GM18498 (cell line): ENCODE data around the gene THSD1.

Experiments used
- ATAC-seq: cut with Tn5 transposase; IDR thresholded peaks from one replicate; pipeline ENCODE4 v1.9.1; 2021; ENCODE audit warnings: mild to moderate bottlenecking, moderate library complexity; ENCODE audit not compliant: unreplicated experiment

The THSD1 gene

DNA sequence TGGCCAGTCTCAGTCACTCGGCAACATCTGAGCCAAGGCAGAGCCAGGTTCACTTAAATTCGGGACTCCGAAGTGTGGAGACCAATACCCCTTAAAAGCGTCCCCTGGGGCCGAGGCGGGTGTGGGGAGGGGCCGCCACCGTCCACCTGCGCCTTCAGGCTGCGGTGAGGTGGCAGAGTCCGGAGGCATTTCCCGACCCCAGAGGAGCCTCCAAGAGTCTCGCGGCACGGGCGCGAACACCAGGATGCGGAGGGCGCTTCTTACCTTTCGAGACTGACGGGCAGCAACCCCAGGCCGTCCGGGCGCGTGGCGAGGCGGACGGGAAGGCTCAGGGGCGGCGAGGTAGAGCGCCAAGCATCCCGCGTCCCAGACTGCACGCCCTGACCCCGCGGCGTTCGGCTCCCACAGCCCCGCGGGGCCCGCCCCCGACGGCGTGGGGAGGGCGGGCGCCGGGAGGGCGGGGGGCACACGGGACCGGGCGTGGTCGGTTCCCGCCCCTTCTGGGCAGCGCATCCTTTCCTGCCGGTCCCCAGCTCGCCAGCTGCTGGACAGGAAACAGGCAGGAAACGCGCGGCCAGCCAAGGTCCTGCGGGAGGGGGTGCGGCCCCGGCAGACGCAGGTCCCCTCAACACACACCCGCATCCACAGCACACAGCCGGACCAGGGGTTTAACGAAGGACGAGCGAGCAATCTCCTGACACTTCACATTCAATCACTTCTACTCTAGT lies at the start of gene THSD1:
Gene THSD1 (minus strand): TSS at position 406 of the 728 bp plus-strand sequence. CDS start 3,572 bp downstream, outside the sequence.
- ATAC-seq: peak; percentile 76

GRCh38 chr13:52455677-52456041 lies 49.7 kb upstream of the THSD1 start:
- peak; percentile 36 for ATAC-seq

- peak; percentile 79 for ATAC-seq
Observed at GRCh38 chr13:52454820-52455676, 49.1 kb upstream of the THSD1 start, which contains the start of gene CKAP2. TSS of gene CKAP2 (plus strand) at chr13:52455478. CDS start at chr13:52455557, 79 bp downstream.

DNA sequence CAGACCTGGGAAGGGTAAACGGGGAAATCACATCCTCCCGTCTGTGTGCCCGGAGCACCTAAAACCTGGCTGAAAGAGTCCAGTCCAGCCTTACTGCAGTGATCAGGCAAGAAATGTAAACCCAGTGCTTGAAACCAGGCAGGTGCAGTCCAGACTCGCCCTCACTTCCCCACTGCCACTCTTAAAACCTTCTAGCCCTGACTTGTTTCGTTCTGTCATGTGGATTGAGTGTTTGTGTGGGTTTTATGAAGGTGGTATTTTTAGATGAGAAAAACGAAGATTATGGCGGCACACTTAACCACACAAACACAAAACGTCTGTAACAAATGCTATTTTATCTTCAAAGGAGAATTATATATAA lies 48.5 kb upstream of the THSD1 start:
- ATAC-seq: peak; percentile 38

DNA sequence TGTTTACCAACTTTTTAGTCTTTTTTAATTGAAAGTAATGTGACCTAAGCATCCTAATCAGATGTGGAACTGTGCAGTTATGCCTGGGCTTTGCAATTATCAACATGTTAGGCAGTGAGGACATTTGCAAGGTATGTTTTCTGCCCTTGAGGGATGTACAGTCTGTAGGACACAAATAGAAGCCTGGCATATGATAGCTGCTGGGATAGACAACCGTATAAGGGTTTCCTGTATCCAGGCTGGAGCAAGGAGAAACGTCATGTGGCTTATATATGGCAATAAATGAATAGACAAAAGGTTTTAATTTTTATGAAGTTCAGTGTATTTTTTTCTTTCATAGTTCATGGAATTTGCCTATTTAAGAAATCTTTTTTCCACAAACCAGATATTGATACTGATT lies 46.5 kb upstream of the THSD1 start:
- no peak for ATAC-seq

GRCh38 chr13:52451135-52451804 lies 45.3 kb upstream of the THSD1 start:
- no peak for ATAC-seq

- ATAC-seq: no peak
Observed at GRCh38 chr13:52450793-52451116, 44.8 kb upstream of the THSD1 start.

GRCh38 chr13:52450012-52450792 lies 44.2 kb upstream of the THSD1 start, which contains the start of gene VPS36:
TSS of gene VPS36 (minus strand) at chr13:52450634. CDS start at chr13:52450594, 40 bp downstream.
- peak; percentile 68 for ATAC-seq

- ATAC-seq: no peak
Observed at GRCh38 chr13:52449331-52450011, 43.5 kb upstream of the THSD1 start.

DNA sequence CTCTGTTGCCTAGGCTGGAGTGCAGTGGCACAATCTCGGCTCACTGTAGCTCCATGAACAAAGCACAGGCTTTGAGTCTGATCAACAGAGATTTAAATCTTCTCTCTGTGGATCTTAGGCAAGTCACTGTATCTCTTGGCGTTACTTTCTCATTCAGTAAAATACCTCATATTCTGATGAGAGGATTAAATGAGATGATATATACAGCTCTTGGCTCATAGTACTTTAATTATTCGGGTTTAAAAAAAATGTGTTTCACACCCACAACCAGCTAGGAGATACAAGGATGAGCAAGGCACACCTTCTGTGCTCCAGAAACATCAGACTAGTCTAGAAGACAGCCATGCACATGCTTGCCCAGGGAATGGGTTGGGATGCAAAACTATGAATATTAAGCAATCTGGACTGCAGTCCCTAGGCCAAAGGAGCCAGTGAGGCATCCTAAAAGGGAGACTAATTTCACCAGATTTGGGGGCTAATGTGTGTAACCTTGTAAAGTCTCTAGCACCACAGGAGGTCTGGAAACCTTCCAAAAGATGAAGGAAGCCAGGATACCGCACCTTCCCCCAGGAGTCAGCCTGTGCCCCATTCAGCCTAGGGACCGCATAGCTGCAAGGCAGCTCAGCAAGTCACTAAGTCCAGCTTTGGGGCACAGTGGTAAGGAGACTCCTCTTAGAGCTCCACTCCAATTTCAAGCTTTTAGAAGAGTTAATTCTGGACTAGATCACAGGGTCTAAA lies 42.0 kb upstream of the THSD1 start:
- no peak for ATAC-seq

GRCh38 chr13:52447354-52447753 lies 41.4 kb upstream of the THSD1 start:
- no peak for ATAC-seq

DNA sequence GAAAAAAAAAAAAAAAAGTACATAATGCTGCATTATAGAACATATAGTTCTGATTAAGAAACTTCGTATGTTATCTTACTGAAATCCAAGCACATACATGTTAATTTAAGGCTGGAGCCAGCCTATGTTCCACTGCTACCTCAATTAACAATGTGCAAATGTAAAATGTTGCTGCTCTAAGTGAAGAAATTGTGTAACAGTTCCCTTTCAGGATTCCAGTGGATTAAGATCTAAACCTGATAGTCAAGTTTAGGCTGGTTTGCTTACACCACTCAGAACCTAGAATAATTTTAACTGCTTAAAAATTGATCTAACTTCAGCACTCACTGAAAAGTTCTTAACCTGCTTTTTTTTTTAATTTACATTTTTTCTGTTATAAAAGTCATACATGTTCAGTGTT lies 40.3 kb upstream of the THSD1 start:
- ATAC-seq: no peak

GRCh38 chr13:52432456-52432855 lies 26.5 kb upstream of the THSD1 start:
- ATAC-seq: no peak

DNA sequence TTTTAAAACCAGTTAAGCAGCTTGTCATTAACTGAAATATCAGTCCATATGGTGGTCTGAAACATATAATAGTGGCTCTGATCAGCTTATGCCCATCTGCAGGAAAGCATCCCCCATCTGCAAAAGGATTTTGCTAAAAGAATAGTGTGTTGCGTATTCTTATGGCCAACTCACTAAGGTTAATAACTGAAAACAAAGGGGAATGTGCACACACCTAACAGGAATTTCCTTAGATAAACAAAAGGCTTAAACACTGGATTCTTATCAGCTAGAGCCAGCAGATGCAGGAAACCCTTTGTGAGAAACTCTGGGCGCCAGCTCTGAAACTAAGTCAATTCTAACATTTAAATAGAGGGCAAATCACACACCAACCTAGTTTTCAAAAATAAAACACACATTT lies 22.3 kb upstream of the THSD1 start:
- ATAC-seq: no peak

- no peak for ATAC-seq
Observed at GRCh38 chr13:52421216-52421615, 15.2 kb upstream of the THSD1 start.

DNA sequence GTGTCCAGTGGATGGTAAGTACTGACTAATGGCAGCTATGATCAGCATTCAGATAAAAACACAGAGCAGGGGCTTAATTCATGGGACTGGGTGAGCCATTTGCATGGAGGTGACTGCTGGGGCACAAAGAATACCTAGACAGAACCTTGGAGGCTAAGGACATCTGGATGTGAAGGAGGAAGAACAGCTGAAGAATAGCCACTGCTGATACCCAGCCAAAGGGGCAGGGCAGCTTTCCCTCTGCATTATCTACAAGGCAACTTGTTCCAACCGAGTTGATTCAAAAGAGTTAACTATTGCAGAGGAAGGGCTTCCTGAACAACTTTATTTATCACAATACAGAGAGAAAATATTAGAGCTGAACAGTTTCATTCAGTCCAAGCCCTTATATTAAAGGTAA lies 13.1 kb upstream of the THSD1 start:
- no peak for ATAC-seq

GRCh38 chr13:52414963-52415362 lies 9.0 kb upstream of the THSD1 start:
- no peak for ATAC-seq

DNA sequence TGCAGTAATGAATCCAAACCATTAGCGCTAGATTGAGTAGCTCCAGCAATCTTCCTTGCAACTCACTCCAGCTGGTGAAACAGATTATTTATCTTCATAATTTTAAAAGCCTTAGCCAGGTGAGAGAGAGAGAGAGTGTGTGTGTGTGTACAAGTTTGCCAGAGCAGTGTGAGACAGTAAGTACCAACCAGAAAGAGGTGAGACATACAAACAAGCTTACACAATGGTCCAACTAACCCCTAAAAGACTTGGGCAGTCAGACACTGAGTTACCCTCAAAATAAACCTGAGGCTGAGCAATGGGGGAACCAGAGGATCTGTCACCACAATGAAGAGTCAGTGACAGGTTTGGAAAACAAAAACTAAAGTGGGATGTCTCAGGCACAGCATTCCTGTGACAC lies 8.1 kb upstream of the THSD1 start:
- no peak for ATAC-seq

DNA sequence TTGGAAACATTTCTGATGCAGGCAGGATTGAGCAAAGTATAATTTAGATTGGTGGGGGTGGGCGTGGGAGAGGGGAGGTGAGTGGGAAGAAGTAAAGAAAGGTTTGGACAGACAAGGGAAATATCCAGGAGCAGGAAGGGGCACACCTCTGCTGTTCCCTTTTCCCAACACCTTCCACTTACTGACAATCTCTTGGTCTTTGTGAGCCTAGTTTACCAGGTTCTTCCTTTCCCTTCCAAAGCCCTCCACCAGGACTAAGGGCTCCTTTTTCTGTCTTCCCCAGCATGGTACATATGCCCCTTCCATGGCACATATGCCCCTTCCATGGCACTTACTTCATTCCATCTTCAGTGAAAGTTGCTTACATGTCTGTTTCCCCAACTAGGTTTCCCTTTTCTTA lies 6.2 kb upstream of the THSD1 start:
- ATAC-seq: peak; percentile 12

- ATAC-seq: peak; percentile 81
Observed at GRCh38 chr13:52411629-52412028, 5.7 kb upstream of the THSD1 start.
